Stimulated activated CD4-positive, alpha-beta T cell treated with anti-CD3 and anti-CD28 coated beads, Interleukin-4, amount 100 ng/mL, for 4 hours (primary cell): Measurements from ENCODE around the gene MAB21L4.

Experiments used
- DNase-seq, 2 experiments: peaks; one replicate each; pipeline ENCODE4 v3.0.0-alpha.2; 2020

Gene MAB21L4

DNA sequence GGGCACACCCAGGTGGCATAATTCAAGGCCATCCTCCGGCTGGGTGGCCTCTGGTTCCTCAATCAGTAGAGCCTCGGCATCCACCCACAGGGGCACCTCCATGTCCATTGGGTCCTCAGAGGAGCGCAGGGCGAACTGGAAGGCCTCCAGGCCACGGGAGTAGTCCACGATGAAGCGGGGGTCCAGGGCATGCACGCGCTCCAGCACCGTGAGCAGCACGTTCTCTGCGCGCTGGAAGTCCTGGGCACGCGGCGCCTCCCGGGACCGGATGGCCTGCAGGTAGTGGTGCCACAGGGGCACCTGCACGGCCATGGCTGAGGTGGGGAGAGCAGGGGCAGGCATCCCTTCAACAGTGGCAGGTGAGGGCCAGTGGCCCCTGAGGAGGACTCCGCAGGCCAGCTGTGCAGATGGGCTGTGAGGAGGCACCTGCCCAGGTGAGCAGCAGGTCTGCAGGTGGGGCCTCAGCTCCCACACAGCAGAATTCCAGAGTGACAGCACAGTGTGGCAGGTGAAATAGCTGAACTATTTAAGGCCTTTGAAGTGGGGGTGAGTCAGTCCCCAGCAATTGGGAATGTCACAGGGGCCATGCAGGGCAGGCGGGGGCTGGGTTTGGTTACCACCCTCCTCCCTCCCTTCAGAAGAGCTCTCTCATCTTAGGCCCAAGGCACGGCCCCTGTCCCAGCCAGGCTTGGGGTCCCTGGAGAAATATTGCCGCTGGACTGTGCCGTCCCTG, at the start of gene MAB21L4:
MAB21L4 (minus strand) TSS at position 501 of the 733 bp plus-strand sequence; CDS start at position 342, 159 bp downstream.
- no peak for DNase-seq

DNA sequence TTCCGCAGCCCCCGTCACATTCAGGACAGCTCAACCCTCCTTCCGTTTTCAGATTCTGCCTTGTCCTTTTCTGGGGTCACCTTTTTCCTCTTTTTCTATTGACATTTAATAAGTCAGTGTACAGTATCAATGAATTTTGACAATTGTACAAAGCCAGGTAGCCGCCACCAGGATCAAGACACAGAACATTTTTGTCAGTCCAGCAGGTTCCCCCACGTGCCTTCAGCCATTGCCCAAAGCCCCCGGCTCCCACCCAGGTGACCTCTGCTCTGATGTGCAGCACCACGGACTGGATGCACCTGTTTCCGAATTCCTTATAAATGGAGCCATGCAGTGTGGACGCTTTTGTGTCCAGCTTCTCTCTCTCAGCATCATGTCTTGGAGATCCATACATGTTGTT, 40.1 kb upstream of the MAB21L4 start:
- no peak for DNase-seq

DNA sequence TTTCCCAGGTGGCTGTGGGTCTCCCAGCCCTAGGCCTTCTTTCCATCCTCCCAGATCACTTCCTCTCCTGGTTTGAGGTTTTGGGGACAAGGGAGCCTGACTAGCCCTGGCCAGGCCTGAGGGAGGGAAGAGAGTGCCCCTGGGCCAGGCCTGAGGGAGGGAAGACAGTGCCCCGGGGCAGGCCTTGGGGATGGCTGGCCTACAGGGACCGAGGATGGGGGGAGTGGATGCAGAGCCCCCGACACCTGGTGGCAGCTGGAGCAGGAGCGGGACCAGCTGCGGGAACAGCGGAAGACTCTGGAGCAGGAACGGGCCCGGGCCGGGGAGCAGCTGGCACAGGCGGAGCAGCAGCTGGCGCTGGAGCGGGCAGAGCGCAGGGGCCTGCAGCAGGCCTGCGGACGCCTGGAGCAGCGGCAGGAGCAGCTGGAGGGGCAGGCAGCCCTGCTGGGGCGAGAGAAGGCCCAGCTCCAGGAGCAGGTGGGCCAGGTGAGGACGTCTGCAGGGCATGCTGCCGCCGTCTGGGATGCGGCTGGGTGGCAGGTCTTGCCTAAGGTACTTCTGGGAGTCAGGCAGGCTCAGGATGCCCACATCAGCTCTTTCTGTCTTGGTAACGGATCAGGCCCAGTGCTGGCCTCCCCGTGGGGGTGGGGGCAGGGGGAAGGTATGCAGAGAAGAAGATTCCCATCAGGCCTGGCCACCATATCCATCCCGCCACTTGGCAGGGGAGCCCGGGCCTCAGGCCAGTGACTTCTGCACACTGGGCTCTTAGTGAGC, 39.3 kb upstream of the MAB21L4 start:
- no peak for DNase-seq

DNA sequence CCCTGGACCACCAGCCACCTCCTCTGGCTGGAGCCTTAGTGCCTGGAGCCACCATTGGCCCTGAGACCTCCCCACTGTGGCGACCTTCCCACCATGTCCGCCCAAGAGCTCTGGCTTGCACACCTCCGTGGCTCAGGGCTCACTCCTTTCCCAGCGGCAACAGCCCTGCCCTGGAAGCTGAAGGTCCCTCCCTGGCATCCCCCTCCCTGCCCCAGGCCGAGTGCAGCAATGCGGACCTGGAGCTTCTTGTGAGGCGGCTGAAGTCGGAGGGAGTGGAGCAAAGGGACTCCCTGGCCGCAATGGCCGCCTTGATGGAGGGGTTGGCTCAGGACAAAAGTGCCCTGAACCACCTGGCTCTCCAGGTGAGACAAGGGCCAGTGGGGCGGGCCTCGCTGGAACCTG, 38.7 kb upstream of the MAB21L4 start:
- no peak for DNase-seq

DNA sequence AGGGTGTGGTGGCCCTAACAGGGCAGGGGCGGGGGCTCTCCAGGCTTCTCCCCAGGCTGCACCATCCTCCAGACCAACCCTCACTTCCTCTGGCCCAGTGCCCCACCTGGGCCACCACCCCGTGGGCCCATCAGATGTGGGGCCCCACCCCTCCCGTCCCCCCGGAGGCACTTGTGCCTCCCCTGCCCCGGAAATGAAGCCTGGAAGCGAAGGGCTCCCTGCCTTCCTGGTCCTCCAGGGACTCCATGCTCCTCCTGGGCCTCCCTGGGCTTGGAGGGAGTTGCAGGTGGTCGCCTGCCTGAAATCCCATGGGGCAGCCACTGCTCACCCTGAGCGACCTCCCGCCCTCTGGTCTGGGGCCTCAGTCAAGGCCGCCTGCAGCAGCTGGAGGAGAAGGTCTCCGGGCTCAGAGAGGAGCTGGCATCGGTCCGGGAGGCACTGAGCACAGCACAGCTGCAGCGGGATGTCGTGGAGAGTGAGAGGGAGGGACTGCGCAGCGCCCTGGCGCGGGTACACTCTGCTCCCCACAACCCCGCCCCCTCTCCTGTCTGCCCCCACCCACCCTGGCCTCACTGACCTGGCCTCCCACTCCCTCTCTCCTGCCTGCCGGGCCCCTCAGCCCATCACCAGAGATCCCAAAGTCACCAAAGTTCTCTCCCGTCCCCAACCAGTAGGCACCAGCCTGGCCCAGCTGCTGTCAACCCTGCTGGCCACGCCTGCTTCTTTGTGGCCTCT, 38.2 kb upstream of the MAB21L4 start:
- no peak for DNase-seq

DNA sequence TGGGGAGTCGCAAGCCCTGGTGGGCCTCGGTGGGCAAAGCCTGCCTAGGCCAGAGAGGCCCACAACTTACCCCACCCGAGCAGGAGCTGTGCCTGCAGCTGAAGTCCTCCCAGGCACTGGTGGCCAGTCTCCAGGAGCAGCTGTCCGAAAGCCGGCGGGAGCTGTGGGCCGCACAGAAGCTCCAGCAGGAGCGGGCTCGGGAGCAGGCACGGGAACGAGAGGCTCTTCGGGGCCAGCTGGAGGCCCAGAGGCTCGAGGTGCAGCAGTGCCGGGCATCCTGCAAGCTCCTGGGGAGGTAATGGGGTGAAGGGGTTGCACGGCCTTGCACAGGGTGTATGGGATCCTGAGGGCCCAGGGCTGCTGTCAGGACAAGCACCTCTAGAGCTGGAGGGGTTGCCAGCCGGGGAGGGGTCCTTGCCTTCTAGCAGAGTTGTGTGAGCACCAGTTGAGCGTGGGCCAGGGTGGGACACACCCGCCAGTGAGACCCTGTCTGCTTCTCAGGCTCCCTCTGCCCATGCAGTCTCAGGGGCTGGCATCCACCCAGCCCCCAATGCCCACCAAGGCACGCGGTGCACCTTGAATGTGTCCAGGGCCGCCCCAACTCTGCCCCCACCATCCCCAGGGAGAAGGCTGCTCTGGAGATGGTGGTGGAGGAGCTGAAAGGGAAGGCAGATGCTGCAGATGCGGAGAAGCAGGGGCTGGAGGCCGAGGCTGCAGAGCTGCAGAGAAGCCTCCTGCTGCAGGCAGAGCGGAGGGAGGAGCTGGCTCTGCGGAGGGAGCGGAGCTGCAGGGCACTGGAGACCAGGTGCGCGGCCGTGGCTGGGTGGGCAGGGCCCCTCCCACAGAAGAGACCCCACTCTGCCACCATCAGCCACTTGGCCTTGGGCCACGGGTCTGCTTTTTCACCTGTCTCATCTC, 37.4 kb upstream of the MAB21L4 start:
- DNase-seq: no peak

DNA sequence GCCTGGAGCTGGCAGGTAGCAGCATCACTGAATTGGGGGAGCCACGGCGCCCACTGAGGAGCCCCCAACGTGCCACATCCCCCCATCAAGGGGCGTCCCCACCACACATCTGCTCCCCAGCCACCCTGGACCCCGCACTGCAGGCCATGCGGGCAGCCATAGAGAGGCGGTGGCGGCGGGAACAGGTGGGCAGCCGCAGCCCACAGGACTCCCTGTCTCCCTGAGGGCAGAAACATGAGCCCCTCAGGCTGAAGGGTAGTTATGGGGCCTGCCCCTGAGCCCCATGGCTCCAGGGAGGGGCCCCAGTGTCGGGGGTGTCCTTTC, 36.7 kb upstream of the MAB21L4 start:
- DNase-seq: no peak

DNA sequence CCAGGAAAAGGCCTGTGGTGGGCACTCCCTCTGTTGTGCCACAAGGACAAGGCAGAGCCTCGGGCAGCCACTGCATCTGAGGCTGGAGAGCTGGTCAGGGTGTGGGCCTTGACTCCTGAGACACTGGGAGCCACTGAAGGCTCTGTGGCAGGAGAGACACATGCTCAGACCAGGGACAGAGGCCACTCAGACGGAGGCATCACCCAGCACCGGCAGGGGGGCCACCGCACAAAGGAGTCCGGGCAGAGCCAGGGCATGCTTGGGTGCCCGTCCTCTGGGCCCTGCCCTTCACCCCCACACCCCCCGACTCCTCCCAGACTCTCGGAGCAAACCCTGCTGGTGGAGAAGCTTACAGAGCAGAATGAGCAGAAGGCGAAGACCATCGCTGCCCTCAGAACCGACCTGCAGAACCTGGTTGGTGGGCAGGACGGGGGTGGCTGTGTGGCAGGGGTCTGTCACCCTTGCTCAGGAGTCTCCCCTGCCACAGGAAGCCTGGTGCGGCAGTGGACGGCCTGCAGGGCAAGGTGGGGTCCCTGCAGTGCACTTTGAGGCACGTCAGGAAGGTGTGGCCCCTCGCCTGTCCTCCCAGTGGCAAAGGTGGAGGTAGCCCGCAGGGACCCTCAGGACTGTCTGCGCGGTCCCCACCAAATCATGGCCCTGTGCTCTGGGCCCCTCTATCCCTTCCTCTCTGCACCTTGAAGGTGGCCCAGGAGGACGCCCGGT, 36.2 kb upstream of the MAB21L4 start:
- DNase-seq: no peak

DNA sequence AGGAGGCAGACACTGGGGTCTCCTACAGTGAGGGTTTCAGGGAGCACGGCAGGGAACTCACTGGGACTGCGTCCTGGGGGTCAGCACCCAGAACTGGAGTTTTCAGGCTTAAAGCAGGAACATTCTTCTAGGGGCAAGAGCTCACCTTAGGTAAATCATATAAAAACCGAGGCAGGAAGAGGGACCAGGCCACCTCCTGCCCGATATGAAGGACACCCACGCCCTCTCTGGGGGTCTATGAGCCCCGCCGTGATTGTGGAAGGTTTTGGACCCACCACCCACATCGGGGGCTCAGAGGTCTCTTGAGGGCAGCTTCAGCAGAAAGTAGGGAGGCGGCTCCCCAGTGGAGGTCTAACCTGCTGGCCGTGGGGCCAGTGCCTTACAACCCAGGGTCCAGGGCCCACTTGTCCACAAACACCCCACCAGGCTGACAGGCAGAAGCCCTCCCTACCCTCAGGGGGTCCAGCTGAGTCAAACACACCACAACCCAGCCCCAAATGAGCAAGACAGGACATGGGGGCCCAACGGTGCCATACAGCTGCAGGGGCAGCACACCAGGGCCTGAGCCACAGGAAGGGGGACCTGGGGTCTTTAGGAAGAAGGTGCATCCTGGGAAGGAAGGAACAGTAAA, 35.5 kb upstream of the MAB21L4 start:
- no peak for DNase-seq

DNA sequence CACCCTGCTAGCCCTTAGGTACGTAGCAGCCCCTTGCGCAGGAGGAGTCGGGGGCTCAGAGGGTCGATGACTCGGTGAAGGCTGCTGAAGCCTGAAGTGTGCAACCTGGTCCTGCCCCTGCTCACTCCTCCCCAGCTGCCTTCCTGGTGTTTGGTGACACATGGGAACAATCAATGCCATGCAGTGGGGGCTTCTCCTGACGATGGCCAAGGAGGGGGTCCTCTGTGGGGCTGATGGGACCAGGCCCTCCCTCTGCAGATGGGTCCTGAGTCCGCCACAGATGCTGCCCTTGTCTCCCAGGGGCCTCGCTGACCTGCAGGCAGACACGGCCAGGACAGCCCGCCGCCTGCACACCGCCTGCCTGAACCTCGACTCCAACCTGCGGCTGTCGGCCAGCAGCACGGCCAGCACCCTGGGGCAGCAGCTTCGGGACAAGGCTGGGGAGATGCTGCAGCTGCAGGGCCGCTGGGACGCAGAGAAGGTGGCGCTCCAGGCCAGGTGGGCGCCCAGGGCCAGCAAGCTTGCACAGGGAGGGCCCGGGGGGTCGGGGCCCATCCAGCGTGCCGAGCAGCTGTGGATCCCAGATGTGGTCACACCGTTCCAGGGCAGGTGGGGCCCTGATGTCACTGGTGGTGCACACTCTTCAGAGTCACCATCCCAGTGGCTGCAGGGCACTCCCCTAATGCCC, 34.8 kb upstream of the MAB21L4 start:
- DNase-seq: no peak

DNA sequence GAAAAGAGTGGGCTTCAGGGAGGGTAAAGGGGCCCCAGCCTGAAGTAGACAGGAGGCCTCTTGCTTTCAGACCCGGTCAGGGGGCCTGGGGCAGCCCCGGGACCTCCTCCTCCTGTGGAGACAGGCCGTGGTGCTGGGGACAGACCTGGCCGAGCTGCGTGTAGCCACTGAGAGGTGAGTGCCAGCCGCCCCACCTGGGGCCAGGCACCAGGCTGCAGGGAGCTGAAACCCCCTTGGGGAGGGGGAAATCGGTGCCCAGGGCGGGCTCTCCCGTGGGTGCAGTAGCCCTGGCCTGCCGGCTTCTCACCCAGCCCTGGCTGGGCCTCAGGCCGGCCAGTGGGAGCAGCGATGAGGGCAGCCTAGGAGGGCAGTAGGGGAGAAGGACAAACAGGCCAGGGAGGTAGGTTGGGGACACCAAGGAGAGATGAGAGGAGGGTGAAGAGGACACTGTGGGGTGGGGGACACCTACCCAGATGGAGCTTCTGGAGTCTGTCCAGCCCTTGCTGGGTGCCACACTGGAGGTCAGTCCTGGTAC, 34.2 kb upstream of the MAB21L4 start:
- no peak for DNase-seq

DNA sequence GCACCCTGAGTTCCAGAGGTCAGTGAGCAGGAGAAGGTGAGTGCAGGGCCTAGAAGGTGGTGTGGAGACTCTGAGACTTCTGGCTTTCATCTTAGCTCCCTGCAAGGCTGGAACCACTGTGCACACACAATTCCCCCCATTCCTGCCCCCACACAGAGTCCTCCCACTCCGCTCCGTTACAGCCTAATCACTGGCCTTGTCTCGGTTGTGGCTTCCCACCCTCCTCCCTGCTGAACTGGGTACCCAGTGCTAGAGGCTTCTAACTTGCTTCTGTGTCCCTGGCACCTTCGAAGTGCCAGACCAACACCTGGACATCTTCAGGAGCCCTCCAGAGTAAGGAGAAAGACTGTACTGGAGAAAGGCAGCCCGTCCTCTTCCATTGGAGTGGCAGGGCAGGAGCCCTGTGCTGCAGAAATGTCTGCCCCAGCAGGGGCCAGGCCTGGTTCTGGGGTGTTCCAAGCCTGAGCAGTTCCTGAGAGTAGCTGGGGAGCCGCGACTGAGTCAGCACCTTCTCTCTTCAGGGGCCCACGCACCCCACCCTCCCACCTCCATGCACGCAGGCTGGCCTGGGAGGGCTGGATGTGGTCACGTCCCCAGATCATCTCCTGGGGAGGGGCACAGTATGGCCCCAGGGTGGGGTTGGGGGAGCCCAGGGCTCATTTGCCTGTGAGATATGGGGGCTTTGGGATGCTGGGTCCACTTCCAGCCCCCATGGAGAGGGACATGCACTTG, 33.6 kb upstream of the MAB21L4 start:
- DNase-seq: no peak

DNA sequence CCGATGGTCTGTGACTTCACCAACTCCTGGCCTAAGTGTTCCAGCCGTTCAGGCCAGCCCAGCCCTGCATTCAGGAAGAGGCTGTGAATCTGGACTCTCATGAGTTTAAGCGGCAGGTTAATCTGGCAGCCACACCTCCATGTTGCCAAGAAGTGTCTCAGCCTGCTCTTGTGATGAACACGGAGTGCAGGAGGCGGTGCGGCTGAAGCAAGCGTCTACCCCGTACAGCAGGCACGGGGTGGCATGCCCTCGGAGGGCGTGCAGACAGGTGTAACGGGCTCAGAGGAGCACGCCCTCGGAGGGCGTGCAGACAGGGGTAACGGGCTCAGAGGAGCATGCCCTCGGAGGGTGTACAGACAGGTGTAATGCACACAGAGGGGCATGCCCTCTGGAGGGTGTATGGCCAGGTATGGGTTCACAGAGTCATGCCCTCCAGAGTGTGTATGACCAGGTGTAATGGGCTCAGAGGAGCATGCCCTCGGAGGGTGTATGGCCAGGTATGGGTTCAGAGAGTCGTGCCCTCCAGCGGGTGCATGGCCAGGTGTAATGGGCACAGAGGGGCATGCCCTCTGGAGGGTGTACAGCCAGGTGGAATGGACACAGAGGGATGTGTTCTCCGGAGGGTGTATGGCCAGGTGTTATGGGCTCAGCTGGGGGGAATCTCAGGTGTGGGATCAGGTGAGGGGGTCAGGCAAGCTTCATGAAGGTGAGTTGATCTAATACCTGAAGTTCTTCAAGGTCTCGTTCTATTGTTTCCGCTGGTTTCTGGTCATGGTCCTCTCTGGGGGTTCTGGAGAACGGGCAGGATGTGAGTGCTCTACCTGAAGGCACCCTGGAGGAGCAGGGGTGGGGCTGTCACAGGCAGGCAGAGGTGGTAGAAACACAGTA, 32.8 kb upstream of the MAB21L4 start:
- DNase-seq: no peak

DNA sequence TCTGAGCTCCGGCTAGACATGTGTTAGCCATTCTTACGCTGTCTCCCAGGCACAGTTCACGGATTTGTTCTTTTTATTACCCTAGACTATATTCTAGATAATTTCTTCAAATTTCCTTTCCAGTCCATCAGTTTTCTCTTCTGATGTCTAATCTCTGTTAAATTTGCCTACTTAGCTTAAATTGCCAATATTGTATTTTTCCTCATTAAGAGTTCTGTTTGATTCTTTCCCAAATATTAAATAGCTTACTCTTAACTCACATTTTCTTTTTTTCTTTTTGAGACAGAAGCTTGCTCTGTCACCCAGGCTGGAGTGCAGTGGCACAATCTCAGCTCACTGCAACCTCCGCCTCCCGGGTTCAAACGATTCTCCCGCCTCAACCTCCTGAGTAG, 31.4 kb upstream of the MAB21L4 start:
- DNase-seq: no peak

DNA sequence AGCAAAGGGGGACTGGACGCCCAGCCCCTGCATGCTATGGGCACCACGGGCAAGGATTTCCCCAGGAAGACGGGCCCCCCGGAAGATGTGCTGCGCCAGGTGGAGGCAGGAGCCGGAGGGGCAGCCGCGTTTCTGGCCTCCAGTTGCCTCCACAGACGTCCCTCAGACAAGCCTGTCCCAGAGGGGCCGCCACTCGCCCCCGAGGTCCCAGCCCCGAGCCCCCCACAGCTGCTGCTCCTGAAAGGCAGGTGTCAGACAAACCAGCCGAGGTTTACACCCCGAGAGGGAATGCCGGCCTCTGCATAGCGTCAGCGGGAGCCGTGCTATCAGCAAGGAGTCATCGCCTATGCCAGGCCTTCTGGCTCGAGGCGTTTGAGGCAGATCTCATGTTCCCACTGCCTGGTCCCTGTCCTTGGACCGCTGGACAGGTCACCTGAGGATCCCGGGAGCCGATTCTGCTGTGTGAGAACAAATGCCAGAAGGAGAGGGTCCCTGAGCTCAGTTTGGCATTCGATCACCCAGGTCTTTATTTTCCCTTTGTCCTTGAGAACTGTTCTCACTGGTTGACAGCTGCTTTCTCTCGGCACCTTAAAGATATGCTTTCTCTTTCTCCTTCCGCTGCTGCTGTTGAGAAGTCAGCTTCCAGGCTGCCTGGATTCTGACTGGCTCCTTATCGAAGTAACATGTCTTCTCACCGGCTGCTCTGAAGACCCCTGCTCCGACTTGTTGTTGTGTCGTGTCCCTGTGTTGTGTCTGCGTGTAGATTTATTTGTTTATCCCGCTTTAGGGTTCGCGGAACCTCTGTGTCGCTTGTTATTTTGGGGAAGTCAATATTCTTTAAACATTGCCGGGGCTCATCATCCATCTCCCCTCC, 30.8 kb upstream of the MAB21L4 start:
- peak in 1 of 2 experiments; percentile 1 for DNase-seq

DNA sequence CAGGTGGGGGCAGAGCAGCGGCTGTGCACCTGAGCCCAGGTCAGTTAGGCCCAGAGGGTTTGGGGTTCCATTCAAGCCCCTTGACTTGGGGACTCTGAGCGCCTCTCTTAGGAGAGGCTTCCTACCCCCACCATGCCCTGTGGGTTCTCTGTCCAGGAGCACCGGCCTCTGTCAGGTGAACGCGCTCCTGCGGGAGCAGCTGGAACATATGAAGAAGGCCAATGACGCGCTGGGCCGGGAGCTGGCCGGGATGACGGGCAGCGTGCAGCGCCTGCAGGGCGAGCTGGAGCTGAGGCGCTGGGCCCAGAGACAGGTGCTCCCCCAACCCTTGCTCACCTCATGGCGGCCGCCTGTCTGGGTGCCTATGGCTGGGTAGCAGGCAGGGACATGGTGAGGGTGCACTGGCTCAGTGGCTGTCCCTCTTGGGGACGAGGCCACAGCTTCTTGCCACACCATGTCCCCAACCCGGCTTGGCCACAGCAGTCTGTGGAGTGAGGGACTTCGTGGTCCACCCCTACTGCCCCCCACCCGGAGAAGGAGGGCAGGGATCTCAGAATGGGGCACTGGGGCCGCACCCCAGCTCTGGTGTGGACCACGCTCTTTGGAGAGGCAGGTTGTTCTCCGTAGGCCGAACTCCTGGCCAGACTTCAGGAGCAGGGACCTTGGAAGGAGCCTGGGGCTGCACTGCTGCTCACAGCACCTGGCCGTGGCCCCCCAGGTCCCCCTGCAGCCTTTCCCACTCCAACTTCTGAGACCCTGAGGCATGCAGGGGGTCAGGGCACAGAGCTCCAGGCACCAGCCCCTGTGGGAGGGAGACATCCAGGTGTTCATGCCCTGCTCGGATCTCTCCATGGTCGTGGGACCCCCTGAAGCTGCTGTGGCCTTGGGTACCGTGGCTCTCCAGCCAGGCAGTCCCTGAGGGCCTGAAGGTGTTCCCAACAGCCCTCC, 29.9 kb upstream of the MAB21L4 start:
- no peak for DNase-seq

DNA sequence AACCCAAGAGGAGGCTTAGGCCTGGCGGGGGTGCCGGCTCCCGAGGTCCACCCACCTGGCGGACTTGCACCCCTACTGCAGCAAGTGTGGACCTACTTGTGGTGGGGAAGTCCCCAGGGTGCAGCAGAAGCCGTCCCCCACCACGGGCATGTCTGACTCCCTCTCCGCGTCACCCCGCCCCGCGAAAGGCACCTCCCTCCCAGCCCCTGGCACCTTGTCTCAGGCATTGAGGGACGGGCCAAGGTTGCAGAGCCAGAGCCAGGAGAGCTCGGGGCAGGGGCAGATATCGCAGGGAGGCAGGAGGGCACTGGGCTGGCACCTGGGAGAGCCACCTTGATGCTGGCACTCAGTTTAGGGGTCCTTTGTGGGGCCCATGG, 29.2 kb upstream of the MAB21L4 start:
- DNase-seq: no peak
